HL-60/S4 treated with phorbol 12-myristate 13-acetate at 8.2 ng/mL for 4 days and 3 days (cell line): ENCODE measurements around the gene ARID3B.

Source experiments
- in situ Hi-C: fragments of 300-500 bp; cut with MboI; formaldehyde crosslinking; loops from 2 replicates; pipeline ENCODE4 v1.15.0; 2022; ENCODE audit warnings: low sequenced_read_pairs

Gene ARID3B

GRCh38 chr15:74618841-74619596 lies 78.0 kb downstream of the ARID3B start:
- in situ Hi-C loops = no loop called here

- in situ Hi-C loops = no loop called here
Measured at GRCh38 chr15:74619916-74620635, 79.1 kb downstream of the ARID3B start.

- in situ Hi-C loops = no loop called here
Measured at GRCh38 chr15:74620636-74621545, 79.9 kb downstream of the ARID3B start.

GRCh38 chr15:74621546-74621920 lies 80.5 kb downstream of the ARID3B start:
- in situ Hi-C loops = no loop called here

GRCh38 chr15:74621936-74622335 lies 80.9 kb downstream of the ARID3B start:
- in situ Hi-C loops = no loop called here

- in situ Hi-C loops = no loop called here
Measured at GRCh38 chr15:74622758-74623157, 81.7 kb downstream of the ARID3B start.

GRCh38 chr15:74624020-74624602 lies 83.1 kb downstream of the ARID3B start:
- in situ Hi-C loops = no loop called here

- in situ Hi-C loops = no loop called here
Measured at GRCh38 chr15:74625693-74626092, 84.7 kb downstream of the ARID3B start.

- in situ Hi-C loops = no loop called here
Measured at GRCh38 chr15:74626336-74626735, 85.3 kb downstream of the ARID3B start.

- in situ Hi-C loops = no loop called here
Measured at GRCh38 chr15:74626752-74627692, 86.0 kb downstream of the ARID3B start.

- in situ Hi-C loops = no loop called here
Measured at GRCh38 chr15:74627766-74628165, 86.7 kb downstream of the ARID3B start.

GRCh38 chr15:74628199-74628598 lies 87.2 kb downstream of the ARID3B start:
- in situ Hi-C loops = no loop called here

- in situ Hi-C loops = no loop called here
Measured at GRCh38 chr15:74628949-74629348, 87.9 kb downstream of the ARID3B start.

- in situ Hi-C loops = loop anchor here (10.0 kb wide), 1 partner anchor 315 kb away; no protein-coding TSS in a partner anchor
Measured at GRCh38 chr15:74629696-74630095, 88.7 kb downstream of the ARID3B start.

- in situ Hi-C loops = loop anchor here (10.0 kb wide), 1 partner anchor 314 kb away; no protein-coding TSS in a partner anchor
Measured at GRCh38 chr15:74630284-74631086, 89.5 kb downstream of the ARID3B start.

- in situ Hi-C loops = loop anchor here (10.0 kb wide), 1 partner anchor 314 kb away; no protein-coding TSS in a partner anchor
Measured at GRCh38 chr15:74631087-74631385, 90.0 kb downstream of the ARID3B start.

- in situ Hi-C loops = loop anchor here (10.0 kb wide), 1 partner anchor 313 kb away; no protein-coding TSS in a partner anchor
Measured at GRCh38 chr15:74631408-74631807, 90.4 kb downstream of the ARID3B start.

GRCh38 chr15:74631935-74632560 lies 91.0 kb downstream of the ARID3B start:
- in situ Hi-C loops = loop anchor here (10.0 kb wide), 1 partner anchor 313 kb away; no protein-coding TSS in a partner anchor
